GM23338 (cell line): ENCODE results near the gene NNT. TPM values are rescaled to one million over a fixed set of nuclear protein-coding genes. Genes with fewer than 3 reads are reported as not detected.
A peak's percentile ranks its signal among the peaks of the same experiment; 100 is the strongest.

Experiments
- ATAC-seq: fragments of 200-7000 bp; cut with Tn5 transposase; 3 replicates; pipeline ENCODE4 v1.9.1; 2020
- DNase-seq: peaks from one replicate; pipeline ENCODE4 v3.0.0-alpha.2; 2015; ENCODE audit warnings: low spot score
- H2AFZ ChIP-seq: fragments of 200-600 bp; sonication (generic); 2 replicates; pipeline ENCODE4 v1.8.0; 2016; ENCODE audit warnings: antibody characterized with exemption, mild to moderate bottlenecking, moderate library complexity
- H3F3A ChIP-seq: fragments of 200-600 bp; sonication (generic); replicated peaks from 2 replicates; pipeline ENCODE4 v1.8.0; 2017; ENCODE audit warnings: antibody characterized with exemption, mixed run types, low read depth
- H3K27ac ChIP-seq: fragments of 200-600 bp; sonication (generic); 2 replicates; pipeline ENCODE4 v1.6.1; 2016; ENCODE audit warnings: low read depth
- H3K27me3 ChIP-seq: fragments of 200-600 bp; sonication (generic); 2 replicates; pipeline ENCODE4 v1.8.0; 2016; ENCODE audit warnings: mild to moderate bottlenecking, mixed run types, moderate library complexity; ENCODE audit not compliant: insufficient read depth
- H3K36me3 ChIP-seq: fragments of 200-600 bp; sonication (generic); 2 replicates; pipeline ENCODE4 v1.8.0; 2016; ENCODE audit warnings: mild to moderate bottlenecking; ENCODE audit not compliant: insufficient read depth
- H3K4me1 ChIP-seq: fragments of 200-600 bp; sonication (generic); 2 replicates; pipeline ENCODE4 v1.8.0; 2016; ENCODE audit warnings: mild to moderate bottlenecking, moderate library complexity; ENCODE audit not compliant: insufficient read depth
- H3K4me2 ChIP-seq: fragments of 200-600 bp; sonication (generic); 2 replicates; pipeline ENCODE4 v1.7.1; 2017; ENCODE audit warnings: mixed run types
- H3K4me3 ChIP-seq: fragments of 200-600 bp; sonication (generic); 2 replicates; pipeline ENCODE4 v1.6.1; 2016; ENCODE audit warnings: mixed run types
- H3K79me2 ChIP-seq: fragments of 200-600 bp; sonication (generic); replicated peaks from 2 replicates; pipeline ENCODE4 v1.8.0; 2017; ENCODE audit warnings: mild to moderate bottlenecking; ENCODE audit not compliant: insufficient read depth
- H3K9me2 ChIP-seq: fragments of 200-600 bp; sonication (generic); 2 replicates; pipeline ENCODE4 v1.8.0; 2017; ENCODE audit not compliant: insufficient read depth
- H4K20me1 ChIP-seq: fragments of 200-600 bp; sonication (generic); replicated peaks from 2 replicates; pipeline ENCODE4 v1.8.0; 2017; ENCODE audit warnings: mild to moderate bottlenecking; ENCODE audit not compliant: insufficient read depth
- H3K27ac Mint-ChIP-seq: 2 replicates; pipeline ENCODE4 v1.8.0; 2020; ENCODE audit warnings: inconsistent platforms, mild to moderate bottlenecking, moderate library complexity, mixed read lengths
- H3K27me3 Mint-ChIP-seq: 3 replicates; pipeline ENCODE4 v1.8.0; 2022; ENCODE audit warnings: low read depth, mild to moderate bottlenecking, moderate library complexity, mixed read lengths, inconsistent platforms; ENCODE audit not compliant: insufficient read depth, poor library complexity
- H3K36me3 Mint-ChIP-seq: 3 replicates; pipeline ENCODE4 v1.8.0; 2021; ENCODE audit warnings: low read depth, mild to moderate bottlenecking, inconsistent platforms, moderate library complexity, mixed read lengths
- H3K4me1 Mint-ChIP-seq: 3 replicates; pipeline ENCODE4 v1.8.0; 2020; ENCODE audit warnings: mild to moderate bottlenecking, inconsistent platforms, mixed read lengths
- H3K4me3 Mint-ChIP-seq: 3 replicates; pipeline ENCODE4 v1.8.0; 2021; ENCODE audit warnings: moderate library complexity, mild to moderate bottlenecking, inconsistent platforms, mixed read lengths
- H3K9me3 Mint-ChIP-seq: 3 replicates; pipeline ENCODE4 v1.8.0; 2020; ENCODE audit warnings: moderate library complexity, mild to moderate bottlenecking, inconsistent platforms, mixed read lengths
- CTCF ChIP-seq, 2 experiments: fragments of 200-600 bp in 1 of 2; sonication (generic) in 1 of 2; conservative IDR thresholded peaks; 2 replicates each; pipeline versions ENCODE4 v1.5.1 to v1.6.1; 2016 to 2017; ENCODE audit warnings: antibody characterized with exemption in 2 of 2, low read depth in 2 of 2, mild to moderate bottlenecking in 2 of 2, moderate library complexity in 1 of 2
- EZH2 ChIP-seq: fragments of 200-600 bp; sonication (generic); IDR thresholded peaks from one replicate; pipeline ENCODE4 v1.8.0; 2017; ENCODE audit warnings: antibody characterized with exemption, mild to moderate bottlenecking, low read depth; ENCODE audit not compliant: unreplicated experiment
- NANOG ChIP-seq: IDR thresholded peaks from 2 replicates; pipeline ENCODE4 v1.6.1; 2016; ENCODE audit warnings: antibody characterized with exemption, borderline replicate concordance
- POLR2AphosphoS5 ChIP-seq: IDR thresholded peaks from 2 replicates; pipeline ENCODE4 v1.6.1; 2016; ENCODE audit warnings: antibody characterized with exemption, low read depth
- STAT1 ChIP-seq: IDR thresholded peaks from one replicate; pipeline ENCODE4 v1.6.1; 2016; ENCODE audit warnings: antibody characterized with exemption; ENCODE audit not compliant: unreplicated experiment
- ZNF462 ChIP-seq: fragments of 250-450 bp; sonication (Bioruptor Pico); IDR thresholded peaks from 2 replicates; pipeline ENCODE4 v1.5.0; 2020; ENCODE audit warnings: mild to moderate bottlenecking, moderate library complexity
- long read RNA-seq: library from polyadenylated mRNA; unstranded; transcript quantifications from one replicate; pipeline ENCODE4 v2.0.0, GENCODE V29; 2020; ENCODE audit not compliant: unreplicated experiment
- polyA plus RNA-seq: library from polyadenylated mRNA; unstranded; fragments of >200 nt; fragmentation: Nextera tagmentation; extraction: Ambion mirVana; gene quantifications from 2 replicates; pipeline ENCODE4 v1.2.1, GENCODE V29; 2016
- total RNA-seq: library from RNA; depleted of rRNA; stranded (reverse); fragments of >200 nt; shearing (Covaris generic); gene quantifications from 2 replicates; pipeline ENCODE4 v1.2.3, GENCODE V29; 2014; rRNA removed
- TF ChIP-seq, protein P1 (sequence below): IDR thresholded peaks from one replicate; pipeline ENCODE4 v1.6.1; 2018; ENCODE audit warnings: antibody characterized with exemption; ENCODE audit not compliant: unreplicated experiment

NNT gene
- 15.9 and 27.3 TPM in 2 replicates for total RNA-seq
- polyA plus RNA-seq: 7.5 and 10.8 TPM in 2 replicates
- long read RNA-seq, partial matches to known transcripts: 1 of 2 reads
- long read RNA-seq, other reads (novel, unspliced or antisense): 1 of 2 reads

DNA sequence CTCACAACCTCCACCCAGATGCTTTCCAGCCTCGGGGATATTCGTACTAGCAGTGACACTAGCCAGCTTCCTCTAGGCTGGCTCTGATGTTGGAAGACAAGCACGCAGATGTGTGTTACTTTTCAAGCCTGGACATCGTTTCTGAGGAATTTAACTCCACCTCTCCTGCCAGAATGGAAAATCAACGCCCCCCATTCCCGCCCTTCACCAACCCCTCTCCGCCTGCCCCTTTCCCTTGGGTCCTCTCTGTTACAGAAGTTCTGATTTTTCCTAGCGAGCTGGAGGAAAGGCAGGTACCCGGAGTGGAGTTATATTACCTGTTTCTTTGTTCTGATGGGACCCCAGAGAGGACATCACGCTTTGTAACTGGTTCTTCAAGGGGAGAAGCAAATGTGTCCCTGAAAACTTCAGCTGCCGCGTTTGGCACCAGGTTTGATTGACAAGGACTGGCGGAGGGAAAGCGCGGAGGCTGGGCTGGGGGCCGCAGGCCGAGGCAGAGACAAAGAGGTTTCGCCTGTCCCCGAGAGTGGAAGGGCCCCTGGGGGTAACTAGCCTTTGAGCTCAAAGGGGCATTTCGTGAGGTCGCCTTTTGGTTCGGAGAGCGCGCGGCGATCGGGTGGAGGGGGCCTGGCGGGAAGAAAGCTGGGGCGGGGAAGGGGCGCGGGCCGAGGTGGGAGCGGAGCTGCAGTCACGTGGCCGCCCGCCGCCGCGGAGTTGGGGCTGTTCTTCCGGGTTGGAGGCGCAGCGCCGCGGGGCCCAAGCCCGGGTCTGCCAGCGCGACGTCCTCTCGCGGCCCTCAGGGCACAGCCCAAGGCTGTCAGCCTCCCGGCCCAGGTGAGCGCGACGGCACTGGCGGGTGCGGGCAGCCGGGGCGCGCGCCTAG, at the start of gene NNT:
TSS of gene NNT (plus strand) at position 720 of the 883 bp plus-strand sequence. CDS start 6,016 bp downstream, outside the sequence.
- TF ChIP-seq CTCF (conservative IDR thresholded peaks at IDR 0.05; ENCODE audit: low read depth in 2 of 2) (no peak), POLR2AphosphoS5 (peak; percentile 16; the same call in 1 of the 2 replicates)
- Histone ChIP-seq H3K4me2 (peak within 1 kb of the TSS; percentile 90), H2AFZ (peak within 1 kb of the TSS; percentile 91), H4K20me1 (no peaks in the 10 kb centered on the region; the same call in 1 of the 2 replicates), H3K79me2 (no peaks in the 10 kb centered on the region; the same call in 1 of the 2 replicates), H3K9me2 (no peaks in the 10 kb centered on the region), H3K27me3 (peaks cover 13% of the 10 kb centered on the region), H3K27ac (peak within 1 kb of the TSS; percentile 37; the same call in 1 of the 2 replicates), H3F3A (no peaks in the 10 kb centered on the region), H3K4me3 (peak within 1 kb of the TSS; percentile 70), H3K36me3 (no peaks in the 10 kb centered on the region), H3K4me1 (peaks cover 23% of the 10 kb centered on the region)
- Mint-ChIP-seq H3K4me3 (peak within 1 kb of the TSS; percentile 74), H3K9me3 (no peaks in the 10 kb centered on the region; the same call in 2 of the 3 replicates), H3K4me1 (peaks cover 42% of the 10 kb centered on the region), H3K27ac (peak within 1 kb of the TSS; percentile 86), H3K27me3 (peaks cover 14% of the 10 kb centered on the region), H3K36me3 (no peaks in the 10 kb centered on the region; the same call in 2 of the 3 replicates)
- ATAC-seq (peak; percentile 88), DNase-seq (peak; percentile 83)

DNA sequence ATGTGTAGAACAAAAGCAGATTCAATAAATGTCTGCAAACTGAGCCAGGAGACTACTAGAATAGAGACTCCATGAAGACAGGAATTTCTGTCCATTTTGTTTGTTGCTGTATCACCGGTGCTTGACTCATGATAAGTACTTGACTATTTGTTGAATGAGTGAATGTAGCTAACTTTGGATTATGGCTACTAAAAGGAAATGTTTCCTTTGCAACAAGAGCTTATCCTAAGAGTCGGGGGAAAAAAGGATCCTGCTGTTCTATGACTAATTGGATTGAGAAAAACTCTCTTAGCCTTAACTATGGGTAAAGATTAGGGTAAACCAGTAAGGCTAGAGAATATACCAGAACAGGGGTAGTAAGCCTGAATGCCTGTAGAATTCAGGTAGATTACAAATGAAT, 49.6 kb upstream of the NNT start:
- Mint-ChIP-seq H3K4me3 (no peak overlapping the region), H3K9me3 (no peaks in the 10 kb centered on the region), H3K4me1 (peaks cover 8% of the 10 kb centered on the region; the same call in 2 of the 3 replicates), H3K36me3 (peaks cover 19% of the 10 kb centered on the region), H3K27me3 (peaks cover 11% of the 10 kb centered on the region), H3K27ac (no peak overlapping the region)
- Histone ChIP-seq H3K9me2 (no peaks in the 10 kb centered on the region), H3K4me2 (0 out of 2 replicates have a peak overlapping the region, but pooled peaks have one; percentile 88), H3K4me3 (no peak overlapping the region), H3K27me3 (no peaks in the 10 kb centered on the region), H3K36me3 (peaks cover 38% of the 10 kb centered on the region), H3K4me1 (peaks cover 27% of the 10 kb centered on the region), H3K27ac (no peak overlapping the region), H2AFZ (no peak overlapping the region), H3F3A (no peaks in the 10 kb centered on the region), H4K20me1 (peaks cover 26% of the 10 kb centered on the region), H3K79me2 (peaks cover 79% of the 10 kb centered on the region)
- ATAC-seq (no peak), DNase-seq (no peak)
- TF ChIP-seq, protein P1, sequence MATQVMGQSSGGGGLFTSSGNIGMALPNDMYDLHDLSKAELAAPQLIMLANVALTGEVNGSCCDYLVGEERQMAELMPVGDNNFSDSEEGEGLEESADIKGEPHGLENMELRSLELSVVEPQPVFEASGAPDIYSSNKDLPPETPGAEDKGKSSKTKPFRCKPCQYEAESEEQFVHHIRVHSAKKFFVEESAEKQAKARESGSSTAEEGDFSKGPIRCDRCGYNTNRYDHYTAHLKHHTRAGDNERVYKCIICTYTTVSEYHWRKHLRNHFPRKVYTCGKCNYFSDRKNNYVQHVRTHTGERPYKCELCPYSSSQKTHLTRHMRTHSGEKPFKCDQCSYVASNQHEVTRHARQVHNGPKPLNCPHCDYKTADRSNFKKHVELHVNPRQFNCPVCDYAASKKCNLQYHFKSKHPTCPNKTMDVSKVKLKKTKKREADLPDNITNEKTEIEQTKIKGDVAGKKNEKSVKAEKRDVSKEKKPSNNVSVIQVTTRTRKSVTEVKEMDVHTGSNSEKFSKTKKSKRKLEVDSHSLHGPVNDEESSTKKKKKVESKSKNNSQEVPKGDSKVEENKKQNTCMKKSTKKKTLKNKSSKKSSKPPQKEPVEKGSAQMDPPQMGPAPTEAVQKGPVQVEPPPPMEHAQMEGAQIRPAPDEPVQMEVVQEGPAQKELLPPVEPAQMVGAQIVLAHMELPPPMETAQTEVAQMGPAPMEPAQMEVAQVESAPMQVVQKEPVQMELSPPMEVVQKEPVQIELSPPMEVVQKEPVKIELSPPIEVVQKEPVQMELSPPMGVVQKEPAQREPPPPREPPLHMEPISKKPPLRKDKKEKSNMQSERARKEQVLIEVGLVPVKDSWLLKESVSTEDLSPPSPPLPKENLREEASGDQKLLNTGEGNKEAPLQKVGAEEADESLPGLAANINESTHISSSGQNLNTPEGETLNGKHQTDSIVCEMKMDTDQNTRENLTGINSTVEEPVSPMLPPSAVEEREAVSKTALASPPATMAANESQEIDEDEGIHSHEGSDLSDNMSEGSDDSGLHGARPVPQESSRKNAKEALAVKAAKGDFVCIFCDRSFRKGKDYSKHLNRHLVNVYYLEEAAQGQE: no peak
- TF ChIP-seq ZNF462 (no peak), POLR2AphosphoS5 (no peak), STAT1 (no peak), EZH2 (no peak), NANOG (no peak)
